HEK293T (cell line): ENCODE results near the gene EPG5.

ENCODE experiments used
- ARNT ChIP-seq: fragments of 450-650 bp; IDR thresholded peaks from 2 replicates; pipeline ENCODE4 v1.6.1; 2017; ENCODE audit warnings: mild to moderate bottlenecking
- BHLHE40 ChIP-seq: fragments of 450-650 bp; IDR thresholded peaks from 2 replicates; pipeline ENCODE4 v1.6.1; 2016; ENCODE audit warnings: mild to moderate bottlenecking, moderate library complexity, borderline replicate concordance
- CTBP1 ChIP-seq: fragments of 450-650 bp; IDR thresholded peaks from 2 replicates; pipeline ENCODE4 v1.6.1; 2016; ENCODE audit warnings: borderline replicate concordance
- ELF4 ChIP-seq: fragments of 450-650 bp; IDR thresholded peaks from 2 replicates; pipeline ENCODE4 v1.6.1; 2017; ENCODE audit warnings: antibody characterized with exemption
- FOXA1 ChIP-seq: fragments of 450-650 bp; IDR thresholded peaks from 2 replicates; pipeline ENCODE4 v1.6.1; 2016; ENCODE audit warnings: mild to moderate bottlenecking
- FOXK2 ChIP-seq: fragments of 450-650 bp; IDR thresholded peaks from 2 replicates; pipeline ENCODE4 v1.6.1; 2016; ENCODE audit warnings: mild to moderate bottlenecking
- FOXM1 ChIP-seq: fragments of 450-650 bp; IDR thresholded peaks from 2 replicates; pipeline ENCODE4 v1.6.1; 2017; ENCODE audit warnings: mild to moderate bottlenecking, borderline replicate concordance
- HDGF ChIP-seq: fragments of 450-650 bp; IDR thresholded peaks from 2 replicates; pipeline ENCODE4 v1.6.1; 2017; ENCODE audit warnings: antibody characterized with exemption, borderline replicate concordance
- NFRKB ChIP-seq: fragments of 450-650 bp; IDR thresholded peaks from 2 replicates; pipeline ENCODE4 v1.6.1; 2016; ENCODE audit warnings: mild to moderate bottlenecking, moderate library complexity
- SP1 ChIP-seq: fragments of 450-650 bp; IDR thresholded peaks from 2 replicates; pipeline ENCODE4 v1.6.1; 2017
- SUZ12 ChIP-seq: fragments of 450-650 bp; IDR thresholded peaks from 2 replicates; pipeline ENCODE4 v1.6.1; 2016; ENCODE audit warnings: mild to moderate bottlenecking
- TARDBP ChIP-seq: fragments of 450-650 bp; IDR thresholded peaks from 2 replicates; pipeline ENCODE4 v1.6.1; 2016
- ZNF384 ChIP-seq: fragments of 450-650 bp; IDR thresholded peaks from 2 replicates; pipeline ENCODE4 v1.6.1; 2016
- TF ChIP-seq, protein P1 (sequence below): fragments of 450-650 bp; IDR thresholded peaks from 2 replicates; pipeline ENCODE4 v1.6.1; 2016

- TF ChIP-seq BHLHE40 (no peak), CTBP1 (no peak), SP1 (no peak), FOXK2 (no peak), FOXA1 (no peak), TARDBP (no peak), FOXM1 (no peak), ARNT (no peak), SUZ12 (no peak), ELF4 (no peak), HDGF (no peak), ZNF384 (no peak), NFRKB (no peak)
- TF ChIP-seq, protein P1, sequence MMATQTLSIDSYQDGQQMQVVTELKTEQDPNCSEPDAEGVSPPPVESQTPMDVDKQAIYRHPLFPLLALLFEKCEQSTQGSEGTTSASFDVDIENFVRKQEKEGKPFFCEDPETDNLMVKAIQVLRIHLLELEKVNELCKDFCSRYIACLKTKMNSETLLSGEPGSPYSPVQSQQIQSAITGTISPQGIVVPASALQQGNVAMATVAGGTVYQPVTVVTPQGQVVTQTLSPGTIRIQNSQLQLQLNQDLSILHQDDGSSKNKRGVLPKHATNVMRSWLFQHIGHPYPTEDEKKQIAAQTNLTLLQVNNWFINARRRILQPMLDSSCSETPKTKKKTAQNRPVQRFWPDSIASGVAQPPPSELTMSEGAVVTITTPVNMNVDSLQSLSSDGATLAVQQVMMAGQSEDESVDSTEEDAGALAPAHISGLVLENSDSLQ = no peak
Observed at GRCh38 chr18:45879681-45880655, 87.2 kb downstream of the EPG5 start.
